GM23338 (cell line): ENCODE results near the gene PAX4. TPM values are rescaled to one million over a fixed set of nuclear protein-coding genes. Genes with fewer than 3 reads are reported as not detected.

Experiments used
- ATAC-seq: fragments of 200-7000 bp; cut with Tn5 transposase; 3 replicates; pipeline ENCODE4 v1.9.1; 2020
- DNase-seq: peaks from one replicate; pipeline ENCODE4 v3.0.0-alpha.2; 2015; ENCODE audit warnings: low spot score
- H2AFZ ChIP-seq: fragments of 200-600 bp; sonication (generic); 2 replicates; pipeline ENCODE4 v1.8.0; 2016; ENCODE audit warnings: antibody characterized with exemption, mild to moderate bottlenecking, moderate library complexity
- H3F3A ChIP-seq: fragments of 200-600 bp; sonication (generic); replicated peaks from 2 replicates; pipeline ENCODE4 v1.8.0; 2017; ENCODE audit warnings: antibody characterized with exemption, mixed run types, low read depth
- H3K27ac ChIP-seq: fragments of 200-600 bp; sonication (generic); 2 replicates; pipeline ENCODE4 v1.6.1; 2016; ENCODE audit warnings: low read depth
- H3K27me3 ChIP-seq: fragments of 200-600 bp; sonication (generic); 2 replicates; pipeline ENCODE4 v1.8.0; 2016; ENCODE audit warnings: mild to moderate bottlenecking, mixed run types, moderate library complexity; ENCODE audit not compliant: insufficient read depth
- H3K36me3 ChIP-seq: fragments of 200-600 bp; sonication (generic); 2 replicates; pipeline ENCODE4 v1.8.0; 2016; ENCODE audit warnings: mild to moderate bottlenecking; ENCODE audit not compliant: insufficient read depth
- H3K4me1 ChIP-seq: fragments of 200-600 bp; sonication (generic); 2 replicates; pipeline ENCODE4 v1.8.0; 2016; ENCODE audit warnings: mild to moderate bottlenecking, moderate library complexity; ENCODE audit not compliant: insufficient read depth
- H3K4me2 ChIP-seq: fragments of 200-600 bp; sonication (generic); 2 replicates; pipeline ENCODE4 v1.7.1; 2017; ENCODE audit warnings: mixed run types
- H3K4me3 ChIP-seq: fragments of 200-600 bp; sonication (generic); 2 replicates; pipeline ENCODE4 v1.6.1; 2016; ENCODE audit warnings: mixed run types
- H3K79me2 ChIP-seq: fragments of 200-600 bp; sonication (generic); replicated peaks from 2 replicates; pipeline ENCODE4 v1.8.0; 2017; ENCODE audit warnings: mild to moderate bottlenecking; ENCODE audit not compliant: insufficient read depth
- H3K9me2 ChIP-seq: fragments of 200-600 bp; sonication (generic); 2 replicates; pipeline ENCODE4 v1.8.0; 2017; ENCODE audit not compliant: insufficient read depth
- H4K20me1 ChIP-seq: fragments of 200-600 bp; sonication (generic); replicated peaks from 2 replicates; pipeline ENCODE4 v1.8.0; 2017; ENCODE audit warnings: mild to moderate bottlenecking; ENCODE audit not compliant: insufficient read depth
- H3K27ac Mint-ChIP-seq: 2 replicates; pipeline ENCODE4 v1.8.0; 2020; ENCODE audit warnings: inconsistent platforms, mild to moderate bottlenecking, moderate library complexity, mixed read lengths
- H3K27me3 Mint-ChIP-seq: 3 replicates; pipeline ENCODE4 v1.8.0; 2022; ENCODE audit warnings: low read depth, mild to moderate bottlenecking, moderate library complexity, mixed read lengths, inconsistent platforms; ENCODE audit not compliant: insufficient read depth, poor library complexity
- H3K36me3 Mint-ChIP-seq: 3 replicates; pipeline ENCODE4 v1.8.0; 2021; ENCODE audit warnings: low read depth, mild to moderate bottlenecking, inconsistent platforms, moderate library complexity, mixed read lengths
- H3K4me1 Mint-ChIP-seq: 3 replicates; pipeline ENCODE4 v1.8.0; 2020; ENCODE audit warnings: mild to moderate bottlenecking, inconsistent platforms, mixed read lengths
- H3K4me3 Mint-ChIP-seq: 3 replicates; pipeline ENCODE4 v1.8.0; 2021; ENCODE audit warnings: moderate library complexity, mild to moderate bottlenecking, inconsistent platforms, mixed read lengths
- H3K9me3 Mint-ChIP-seq: 3 replicates; pipeline ENCODE4 v1.8.0; 2020; ENCODE audit warnings: moderate library complexity, mild to moderate bottlenecking, inconsistent platforms, mixed read lengths
- CREB1 ChIP-seq: fragments of 250-450 bp; sonication (Bioruptor Pico); IDR thresholded peaks from 2 replicates; pipeline ENCODE4 v1.5.0; 2020; ENCODE audit warnings: low read depth, mild to moderate bottlenecking, moderate library complexity
- CTCF ChIP-seq, 2 experiments: fragments of 200-600 bp in 1 of 2; sonication (generic) in 1 of 2; conservative IDR thresholded peaks; 2 replicates each; pipeline versions ENCODE4 v1.5.1 to v1.6.1; 2016 to 2017; ENCODE audit warnings: antibody characterized with exemption in 2 of 2, low read depth in 2 of 2, mild to moderate bottlenecking in 2 of 2, moderate library complexity in 1 of 2
- ETS1 ChIP-seq: IDR thresholded peaks from 2 replicates; pipeline ENCODE4 v1.6.1; 2016; ENCODE audit warnings: antibody characterized with exemption
- EZH2 ChIP-seq: fragments of 200-600 bp; sonication (generic); IDR thresholded peaks from one replicate; pipeline ENCODE4 v1.8.0; 2017; ENCODE audit warnings: antibody characterized with exemption, mild to moderate bottlenecking, low read depth; ENCODE audit not compliant: unreplicated experiment
- EZH2phosphoT487 ChIP-seq: fragments of 200-600 bp; sonication (generic); IDR thresholded peaks from one replicate; pipeline ENCODE4 v1.8.1; 2018; ENCODE audit warnings: antibody characterized with exemption; ENCODE audit not compliant: unreplicated experiment
- JUNB ChIP-seq: IDR thresholded peaks from one replicate; pipeline ENCODE4 v1.6.1; 2016; ENCODE audit warnings: antibody characterized with exemption; ENCODE audit not compliant: unreplicated experiment
- NANOG ChIP-seq: IDR thresholded peaks from 2 replicates; pipeline ENCODE4 v1.6.1; 2016; ENCODE audit warnings: antibody characterized with exemption, borderline replicate concordance
- POLR2AphosphoS5 ChIP-seq: IDR thresholded peaks from 2 replicates; pipeline ENCODE4 v1.6.1; 2016; ENCODE audit warnings: antibody characterized with exemption, low read depth
- STAT1 ChIP-seq: IDR thresholded peaks from one replicate; pipeline ENCODE4 v1.6.1; 2016; ENCODE audit warnings: antibody characterized with exemption; ENCODE audit not compliant: unreplicated experiment
- ZNF114 ChIP-seq: fragments of 250-450 bp; sonication (Bioruptor Pico); IDR thresholded peaks from 2 replicates; pipeline ENCODE4 v1.5.0; 2020; ENCODE audit warnings: mild to moderate bottlenecking, moderate library complexity
- ZNF331 ChIP-seq: fragments of 250-450 bp; sonication (Bioruptor Pico); IDR thresholded peaks from 2 replicates; pipeline ENCODE4 v1.5.0; 2020; ENCODE audit warnings: low read depth, mild to moderate bottlenecking, moderate library complexity
- ZNF462 ChIP-seq: fragments of 250-450 bp; sonication (Bioruptor Pico); IDR thresholded peaks from 2 replicates; pipeline ENCODE4 v1.5.0; 2020; ENCODE audit warnings: mild to moderate bottlenecking, moderate library complexity
- polyA plus RNA-seq: library from polyadenylated mRNA; unstranded; fragments of >200 nt; fragmentation: Nextera tagmentation; extraction: Ambion mirVana; gene quantifications from 2 replicates; pipeline ENCODE4 v1.2.1, GENCODE V29; 2016
- total RNA-seq: library from RNA; depleted of rRNA; stranded (reverse); fragments of >200 nt; shearing (Covaris generic); gene quantifications from 2 replicates; pipeline ENCODE4 v1.2.3, GENCODE V29; 2014

PAX4 gene
- total and polyA plus RNA-seq, 2 experiments from 2014 or later, result not detected

GRCh38 chr7:127584648-127585043 is 33.3 kb downstream of the PAX4 start:
- H3K36me3 Mint-ChIP-seq, result peaks cover 24% of the 10 kb centered on the region
- H4K20me1 ChIP-seq, result peaks cover 29% of the 10 kb centered on the region
- peak overlapping the region; percentile 93 for H3K4me3 Mint-ChIP-seq
- H3K9me3 Mint-ChIP-seq, result no peaks in the 10 kb centered on the region; the same call in 2 of the 3 replicates
- TF ChIP-seq EZH2phosphoT487, result no peak
- H3K4me2 ChIP-seq, result peak overlapping the region; percentile 99
- no peaks in the 10 kb centered on the region for H3K9me2 ChIP-seq
- H3K27ac ChIP-seq, result no peak overlapping the region
- H3K27me3 Mint-ChIP-seq, result peaks cover 27% of the 10 kb centered on the region
- H2AFZ ChIP-seq, result peak overlapping the region; percentile 80
- peaks cover 27% of the 10 kb centered on the region for H3K4me1 ChIP-seq
- H3K79me2 ChIP-seq, result peaks cover 29% of the 10 kb centered on the region
- H3F3A ChIP-seq, result peaks cover 8% of the 10 kb centered on the region
- peaks cover 22% of the 10 kb centered on the region for H3K4me1 Mint-ChIP-seq
- peak overlapping the region; percentile 92 for H3K4me3 ChIP-seq
- H3K36me3 ChIP-seq, result peaks cover 7% of the 10 kb centered on the region; the same call in 1 of the 2 replicates
- no peak for DNase-seq
- no peak for ATAC-seq
- H3K27me3 ChIP-seq, result peaks cover 24% of the 10 kb centered on the region
- no peak overlapping the region; the same call in 1 of the 2 replicates for H3K27ac Mint-ChIP-seq

- Histone ChIP-seq H3K36me3 (peaks cover 7% of the 10 kb centered on the region; the same call in 1 of the 2 replicates), H3K27ac (no peak overlapping the region), H3K79me2 (peaks cover 22% of the 10 kb centered on the region), H3K27me3 (peaks cover 18% of the 10 kb centered on the region), H3K4me3 (no peak overlapping the region), H3F3A (peaks cover 8% of the 10 kb centered on the region; the same call in 1 of the 2 replicates), H2AFZ (no peak overlapping the region), H3K9me2 (no peaks in the 10 kb centered on the region), H4K20me1 (peaks cover 23% of the 10 kb centered on the region; the same call in 1 of the 2 replicates), H3K4me1 (peaks cover 17% of the 10 kb centered on the region), H3K4me2 (no peak overlapping the region)
- Mint-ChIP-seq H3K4me1 (peaks cover 16% of the 10 kb centered on the region), H3K27me3 (peaks cover 24% of the 10 kb centered on the region), H3K4me3 (no peak overlapping the region), H3K36me3 (peaks cover 22% of the 10 kb centered on the region), H3K9me3 (no peaks in the 10 kb centered on the region), H3K27ac (no peak overlapping the region)
- DNase-seq (no peak), ATAC-seq (no peak)
- TF ChIP-seq ZNF114 (CRISPR knock-in tag) (no peak), ZNF462 (CRISPR knock-in tag) (no peak), ZNF331 (CRISPR knock-in tag) (no peak), NANOG (no peak), POLR2AphosphoS5 (no peak), EZH2 (no peak), EZH2phosphoT487 (no peak), ETS1 (no peak), CTCF (conservative IDR thresholded peaks at IDR 0.05; ENCODE audit: low read depth in 2 of 2) (no peak), CREB1 (CRISPR knock-in tag) (no peak), STAT1 (no peak), JUNB (no peak)
These were observed 35.6 kb downstream of the PAX4 start for GRCh38 chr7:127582361-127582760.
